HG03280 (cell line): ENCODE measurements around the gene WFDC9.
"Not testable (repeated sequence)": the region's sequence is repeated elsewhere in the genome, so short reads cannot be mapped to it uniquely, and the experiment has no call there.

Source experiments
- ATAC-seq: cut with Tn5 transposase; IDR thresholded peaks from one replicate; pipeline ENCODE4 v1.9.1; 2021; ENCODE audit warnings: mild to moderate bottlenecking, moderate library complexity; ENCODE audit not compliant: unreplicated experiment

The WFDC9 gene

DNA sequence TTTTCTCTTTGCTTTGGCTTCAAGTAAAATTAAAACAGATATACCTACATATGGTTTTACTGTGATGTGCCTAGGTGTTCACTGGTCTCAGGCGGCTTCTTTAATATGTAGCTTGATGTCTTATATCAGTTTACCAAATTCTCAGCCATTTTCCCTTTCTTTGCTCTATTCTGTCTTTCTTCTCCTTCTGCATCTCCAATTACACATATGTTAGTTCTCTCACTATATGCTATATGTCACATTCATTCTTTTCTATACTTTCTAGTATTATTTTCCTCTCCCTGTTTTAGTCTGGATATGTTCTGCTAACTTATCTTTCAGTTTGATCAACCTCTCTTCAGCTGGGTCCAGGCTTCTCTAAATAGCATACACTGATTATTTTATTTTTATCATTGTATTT lies 37.6 kb downstream of the WFDC9 start:
- no peak for ATAC-seq

DNA sequence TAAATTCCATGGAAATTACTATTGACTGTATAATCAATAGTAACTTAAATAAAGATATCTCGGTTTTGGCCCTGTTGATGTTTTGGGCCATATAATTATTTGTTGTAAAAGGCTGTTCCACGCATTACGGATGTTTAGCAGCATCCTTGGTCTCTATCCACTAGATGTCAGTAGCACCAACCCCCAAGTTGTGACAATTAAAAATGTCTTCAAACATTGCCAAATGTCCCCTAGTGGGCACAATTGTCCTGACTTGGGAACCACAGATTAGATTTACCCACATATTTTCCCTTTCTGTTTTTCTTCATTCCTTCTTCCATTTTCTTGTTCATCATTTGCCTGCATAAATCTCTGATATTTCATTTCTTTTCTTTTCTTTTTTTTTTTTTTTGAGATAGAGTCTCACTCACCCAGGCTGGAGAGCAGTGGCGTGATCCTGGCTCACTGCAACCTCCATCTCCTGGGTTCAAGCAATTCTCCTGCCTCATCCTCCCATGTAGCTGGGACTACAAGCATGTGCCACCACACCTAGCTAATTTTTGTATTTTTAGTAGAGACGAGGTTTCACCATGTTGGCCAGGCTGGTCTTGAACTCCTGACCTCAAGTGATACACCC lies 38.4 kb downstream of the WFDC9 start:
- no peak for ATAC-seq

DNA sequence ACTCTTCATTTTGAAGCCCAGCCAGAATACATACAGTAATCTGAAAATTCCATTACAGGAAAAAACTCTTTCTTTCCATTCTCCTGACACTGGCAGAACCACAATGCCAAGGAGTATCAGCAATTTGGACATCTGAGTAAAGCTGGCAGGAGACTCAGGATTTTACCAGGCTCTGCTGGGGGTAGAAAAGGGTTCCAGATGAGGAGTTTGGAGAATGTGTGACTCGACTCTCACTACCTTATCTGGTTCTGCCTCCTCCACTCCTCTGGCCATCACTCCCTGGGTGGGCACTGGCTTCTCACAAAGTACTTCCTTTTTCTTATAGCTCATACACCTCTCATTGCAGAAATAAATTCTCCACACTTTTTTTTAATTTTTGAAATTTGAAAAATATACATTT lies 41.4 kb downstream of the WFDC9 start:
- no peak for ATAC-seq

DNA sequence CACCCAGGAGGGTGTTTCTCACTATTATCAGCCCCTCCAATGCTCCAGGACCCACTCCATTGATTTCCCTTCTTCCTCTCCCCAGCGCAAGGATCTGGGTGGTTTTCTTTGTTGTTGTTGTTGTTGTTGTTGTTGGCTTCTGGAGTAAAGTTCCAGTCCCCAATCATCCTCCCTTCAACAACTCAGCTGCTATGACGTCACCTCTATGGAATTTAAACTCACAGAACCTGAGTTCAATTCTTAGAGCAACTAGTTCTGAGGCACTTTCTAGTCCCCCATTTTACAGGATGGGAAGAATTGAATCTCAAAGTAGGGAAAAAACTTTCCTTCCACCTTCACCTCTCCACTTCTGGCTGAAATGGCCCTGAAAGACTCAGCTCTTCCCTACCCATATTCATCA lies 42.3 kb downstream of the WFDC9 start:
- ATAC-seq = no peak

DNA sequence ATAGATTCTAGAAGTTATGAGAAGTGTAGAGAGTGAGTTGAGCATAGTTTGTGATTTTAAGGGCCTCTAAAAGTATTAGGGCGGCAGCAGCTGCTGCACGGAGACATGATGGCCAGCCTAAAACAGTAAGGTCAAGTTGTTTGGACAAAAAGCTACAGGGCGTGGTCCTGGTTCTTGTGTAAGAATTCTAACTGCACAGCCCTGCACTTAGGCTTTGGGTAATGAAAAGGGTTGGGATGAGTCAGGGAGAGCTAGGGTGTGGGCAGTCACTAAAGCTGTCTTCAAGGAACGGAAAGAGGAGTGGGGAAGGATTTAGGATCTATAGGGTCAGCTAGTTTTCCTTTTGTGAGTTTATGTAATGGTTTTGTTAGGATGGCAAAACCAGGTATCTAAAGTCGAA lies 45.1 kb downstream of the WFDC9 start:
- ATAC-seq = not testable (repeated sequence)

DNA sequence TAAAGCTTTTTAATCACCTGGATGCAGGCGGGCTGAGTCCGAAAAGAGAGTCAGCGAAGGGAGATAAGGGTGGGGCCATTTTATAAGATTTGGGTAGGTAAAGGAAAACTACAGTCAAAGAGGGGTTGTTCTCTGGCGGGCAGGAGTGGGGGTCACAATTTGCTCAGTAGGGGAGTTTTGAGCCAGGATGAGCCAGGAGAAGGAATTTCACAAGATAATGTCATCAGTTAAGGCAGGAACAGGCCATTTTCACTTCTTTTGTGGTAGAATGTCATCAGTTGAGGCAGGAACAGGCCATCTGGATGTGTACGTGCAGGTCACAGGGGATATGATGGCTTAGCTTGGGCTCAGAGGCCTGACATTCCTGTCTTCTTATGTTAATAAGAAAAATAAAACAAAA lies 46.8 kb downstream of the WFDC9 start:
- ATAC-seq = not testable (repeated sequence)

DNA sequence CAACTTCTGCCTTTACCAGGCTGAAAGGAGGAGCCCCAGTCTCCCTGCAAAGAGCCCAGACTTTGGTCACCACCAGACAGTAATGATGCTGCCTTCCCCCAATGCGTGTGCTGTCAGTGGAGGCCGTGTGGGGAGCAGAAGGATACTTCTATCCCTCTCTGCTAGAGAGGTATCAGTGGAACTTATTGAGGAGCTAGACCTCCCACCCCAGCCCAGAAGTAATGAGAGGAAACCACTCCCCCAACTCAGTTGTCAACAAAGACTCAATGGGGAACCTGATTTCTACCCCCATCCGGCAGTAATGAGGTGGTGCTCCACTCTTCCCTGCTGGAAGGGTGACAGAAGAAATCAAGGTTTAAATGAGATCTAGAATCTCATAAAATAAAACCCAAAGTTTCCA lies 47.6 kb downstream of the WFDC9 start:
- ATAC-seq = no peak

DNA sequence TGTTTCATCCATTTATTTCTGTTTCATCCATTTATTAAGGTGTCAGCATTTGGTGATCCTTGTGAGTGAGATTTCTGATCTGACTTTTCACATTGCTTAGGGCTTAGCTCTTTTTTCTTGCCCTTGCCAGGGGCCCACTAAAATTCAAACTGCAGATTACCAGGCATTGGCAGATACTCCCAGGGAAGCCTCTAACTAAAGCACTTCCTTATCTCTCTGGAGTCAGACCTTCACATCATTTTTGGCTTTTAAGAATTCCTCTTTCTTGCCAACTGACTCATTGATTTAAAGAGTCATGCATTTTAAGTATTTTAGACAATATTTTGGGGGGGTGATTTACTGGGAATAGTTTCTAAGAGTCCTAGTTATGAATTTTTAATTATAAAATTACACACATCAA lies 49.4 kb downstream of the WFDC9 start:
- ATAC-seq = no peak

DNA sequence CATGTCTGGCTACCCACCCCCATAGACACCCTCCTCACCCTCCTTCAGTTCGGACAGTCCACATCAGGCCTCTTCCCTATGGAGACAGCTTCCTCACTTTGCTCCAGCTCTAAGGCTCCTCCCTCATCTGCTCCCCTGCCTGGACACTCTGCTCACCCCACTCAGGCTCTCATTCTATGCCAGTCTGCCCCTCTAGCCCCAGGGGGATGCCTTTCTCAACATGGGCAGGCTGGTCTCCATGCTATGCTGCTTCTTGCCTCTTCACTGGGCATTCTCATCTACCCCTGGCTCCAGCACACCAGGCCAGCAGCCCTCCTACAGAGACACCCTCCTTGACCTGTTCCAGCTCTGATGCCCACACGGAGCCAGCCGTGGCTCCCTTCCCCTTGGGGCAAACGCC lies 51.9 kb downstream of the WFDC9 start, which contains the start of gene WFDC8:
WFDC8 (minus strand) TSS at position 101 of the 400 bp plus-strand sequence; CDS start at position 64, 37 bp downstream.
- no peak for ATAC-seq

DNA sequence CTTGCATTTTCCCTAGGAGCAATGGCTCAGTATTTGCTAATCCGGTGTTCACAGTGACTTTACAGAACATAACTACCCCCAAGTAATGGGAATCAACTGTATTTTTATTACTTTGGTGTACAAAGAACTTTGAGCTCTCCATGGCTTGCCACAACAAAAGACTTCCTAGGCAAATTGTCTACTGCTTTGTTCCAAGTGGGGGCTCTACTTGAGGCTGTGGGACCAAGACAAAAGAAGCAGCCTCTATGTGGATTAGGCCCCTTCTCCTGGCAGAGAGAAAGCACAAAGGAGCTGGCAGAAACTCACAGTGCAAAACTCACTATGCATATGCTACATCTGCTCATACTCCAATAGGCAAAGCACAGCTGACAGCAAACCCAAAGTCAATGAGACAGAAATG lies 52.9 kb downstream of the WFDC9 start:
- ATAC-seq = no peak

DNA sequence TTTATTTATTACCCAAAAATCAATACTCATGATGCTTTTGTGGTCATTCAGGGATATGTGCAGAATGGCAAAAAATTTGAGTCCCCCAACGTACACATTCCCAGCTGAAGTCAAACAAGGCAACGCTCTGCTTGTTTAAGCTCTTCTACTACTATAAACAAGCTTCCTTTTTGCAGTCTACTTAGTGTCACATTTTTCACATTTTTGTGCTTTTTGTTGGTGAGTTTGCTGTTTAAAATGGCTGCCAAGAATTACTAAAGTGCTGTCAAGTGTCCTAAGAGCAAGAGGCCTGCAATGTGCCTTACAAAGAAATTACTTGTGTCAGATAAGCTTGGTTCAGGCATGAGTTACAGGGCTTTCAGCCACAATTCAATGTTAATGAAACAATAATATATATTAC lies 54.1 kb downstream of the WFDC9 start:
- ATAC-seq = no peak

DNA sequence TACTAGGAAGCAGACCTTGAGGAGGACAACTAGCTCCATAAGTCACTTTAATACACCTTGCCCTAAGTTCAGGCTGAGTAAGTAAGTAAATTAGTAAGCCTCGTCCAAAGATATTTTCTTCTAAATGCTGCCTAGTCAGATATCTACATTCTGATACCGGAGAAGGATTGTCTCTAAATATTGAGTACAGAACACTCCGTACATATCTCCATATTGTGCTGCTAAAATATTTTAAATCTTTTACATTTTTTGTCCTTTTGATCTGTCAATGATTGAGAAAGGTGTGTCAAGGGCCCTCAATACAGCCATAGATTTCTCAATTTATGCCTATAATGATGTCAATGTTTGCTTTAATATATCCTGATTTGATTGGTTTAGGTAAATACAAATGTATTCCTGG lies 55.2 kb downstream of the WFDC9 start:
- ATAC-seq = no peak

DNA sequence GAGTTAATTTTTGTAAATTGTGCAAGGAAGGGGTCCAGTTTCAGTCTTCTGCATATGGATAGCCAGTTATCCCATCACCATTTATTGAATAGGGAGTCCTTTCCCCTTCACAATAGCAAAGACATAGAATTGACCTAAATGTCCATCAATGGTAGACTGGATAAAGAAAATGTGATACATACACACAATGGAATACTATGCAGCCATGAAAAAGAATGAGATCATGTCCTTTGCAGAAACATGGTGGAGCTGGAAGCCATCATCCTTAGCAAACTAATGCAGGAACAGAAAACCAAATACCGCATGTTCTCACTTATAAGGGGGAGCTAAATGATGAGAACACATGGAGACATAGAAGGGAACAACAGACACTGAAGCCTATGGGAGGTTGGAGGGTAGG lies 61.4 kb downstream of the WFDC9 start:
- not testable (repeated sequence) for ATAC-seq

DNA sequence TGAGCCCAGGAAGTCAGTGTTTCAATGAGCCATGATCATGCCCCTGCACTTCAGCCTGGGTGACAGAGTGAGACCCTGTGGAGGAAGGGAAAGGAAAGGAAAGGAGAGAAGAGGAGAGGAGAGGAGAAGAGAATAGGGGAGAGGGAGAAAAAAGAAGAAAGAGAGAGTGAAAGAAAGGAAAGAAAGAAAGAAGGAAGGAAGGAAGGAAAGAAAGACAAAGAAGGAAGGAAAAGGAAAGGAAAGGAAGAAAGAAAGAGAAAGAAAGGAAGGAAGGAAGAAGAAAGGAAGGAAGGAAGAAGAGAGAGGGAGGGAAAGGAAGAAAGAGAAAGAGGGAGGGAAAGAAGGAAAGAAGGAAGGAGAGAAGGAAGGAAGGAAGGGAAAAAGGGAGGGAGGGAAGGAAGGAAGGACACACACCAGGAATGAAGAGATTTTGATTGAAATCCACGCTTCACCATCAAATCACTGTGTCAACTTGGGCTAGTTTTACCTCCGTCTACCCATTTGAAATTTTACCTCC lies 66.3 kb downstream of the WFDC9 start:
- no peak for ATAC-seq
